HG03565 (cell line): ENCODE measurements around the gene SAMD13.

Experiments used
- ATAC-seq: cut with Tn5 transposase; IDR thresholded peaks from one replicate; pipeline ENCODE4 v1.9.1; 2021; ENCODE audit warnings: mild to moderate bottlenecking, moderate library complexity; ENCODE audit not compliant: unreplicated experiment

Gene SAMD13

GRCh38 chr1:84330125-84330984 is 28.8 kb downstream of the SAMD13 start:
- no peak for ATAC-seq

- ATAC-seq, result no peak
Measured at GRCh38 chr1:84339503-84339902, 38.0 kb downstream of the SAMD13 start.

- ATAC-seq, result no peak
Measured at GRCh38 chr1:84344286-84344685, 42.8 kb downstream of the SAMD13 start.

- no peak for ATAC-seq
Measured at GRCh38 chr1:84345220-84345619, 43.7 kb downstream of the SAMD13 start.

- ATAC-seq, result no peak
Measured at GRCh38 chr1:84347271-84347931, 45.9 kb downstream of the SAMD13 start.

- ATAC-seq, result no peak
Measured at GRCh38 chr1:84347932-84348555, 46.5 kb downstream of the SAMD13 start.

- no peak for ATAC-seq
Measured at GRCh38 chr1:84348759-84349158, 47.3 kb downstream of the SAMD13 start.

GRCh38 chr1:84350104-84350503 is 48.6 kb downstream of the SAMD13 start:
- no peak for ATAC-seq

GRCh38 chr1:84350550-84350949 is 49.0 kb downstream of the SAMD13 start:
- ATAC-seq, result no peak

- ATAC-seq, result no peak
Measured at GRCh38 chr1:84352298-84353106, 51.0 kb downstream of the SAMD13 start.

- no peak for ATAC-seq
Measured at GRCh38 chr1:84353695-84354094, 52.2 kb downstream of the SAMD13 start.

- no peak for ATAC-seq
Measured at GRCh38 chr1:84355556-84355955, 54.0 kb downstream of the SAMD13 start.

- no peak for ATAC-seq
Measured at GRCh38 chr1:84356881-84357280, 55.4 kb downstream of the SAMD13 start.

GRCh38 chr1:84358695-84359094 is 57.2 kb downstream of the SAMD13 start:
- no peak for ATAC-seq

- no peak for ATAC-seq
Measured at GRCh38 chr1:84360316-84360715, 58.8 kb downstream of the SAMD13 start.

GRCh38 chr1:84361796-84362195 is 60.3 kb downstream of the SAMD13 start:
- ATAC-seq, result no peak

GRCh38 chr1:84363019-84363418 is 61.5 kb downstream of the SAMD13 start:
- ATAC-seq, result no peak

- no peak for ATAC-seq
Measured at GRCh38 chr1:84363622-84364021, 62.1 kb downstream of the SAMD13 start.

- no peak for ATAC-seq
Measured at GRCh38 chr1:84365225-84366221, 64.0 kb downstream of the SAMD13 start.

- ATAC-seq, result no peak
Measured at GRCh38 chr1:84366786-84367185, 65.3 kb downstream of the SAMD13 start.
